ENCODE data around the gene THRB. TPM values are rescaled to one million over a fixed set of nuclear protein-coding genes. Genes with fewer than 3 reads are reported as not detected.
"Not testable (repeated sequence)": the region's sequence is repeated elsewhere in the genome, so short reads cannot be mapped to it uniquely, and the experiment has no call there.

The THRB gene
- total RNA-seq, 1 donor from 2014 or later: 0.31 TPM

DNA sequence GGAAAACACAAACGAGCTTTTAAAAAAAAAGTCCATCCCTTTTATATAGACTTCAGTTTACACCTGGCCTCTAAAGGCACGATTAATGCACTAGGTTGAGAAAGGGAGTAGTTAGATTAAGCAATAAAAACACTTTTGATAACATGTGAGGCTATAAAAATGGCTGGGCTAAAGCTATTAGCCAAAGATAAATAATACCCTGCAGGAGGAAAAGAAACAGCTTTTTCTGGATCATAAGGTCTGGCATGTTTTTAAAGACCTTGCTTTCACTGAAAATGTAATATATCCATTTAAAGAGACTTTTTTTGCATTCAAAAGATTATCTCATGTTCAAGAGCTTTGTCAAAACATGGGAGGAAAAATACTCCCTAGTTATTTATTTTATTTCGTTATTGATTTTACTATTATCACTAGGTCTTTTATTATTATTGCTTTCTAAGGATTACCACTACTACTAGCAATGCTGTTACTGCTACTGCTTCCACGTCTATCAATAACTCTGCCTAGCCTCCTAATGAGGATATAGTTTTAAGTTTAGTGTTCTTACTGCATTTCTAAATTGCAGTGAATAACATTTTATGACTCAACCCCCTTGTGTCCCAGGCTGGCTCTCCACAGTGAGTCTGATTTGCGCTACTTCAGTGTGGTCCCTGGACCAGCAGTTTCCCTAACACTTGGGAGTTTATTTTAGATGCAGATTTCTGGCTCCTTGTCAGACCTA lies 93.4 kb downstream of the THRB start:
- ATAC-seq (ENCODE audit: low read depth) (no peak), DNase-seq (no peak)
- no peaks in the 10 kb centered on the region for H3K9me3 Mint-ChIP-seq
- intact Hi-C loops (cut with micrococcal nuclease): loop anchor here (1.0 kb wide), 1 partner anchor 20 kb away; no protein-coding TSS in a partner anchor
- no peaks in the 10 kb centered on the region for H3K27me3 Mint-ChIP-seq
- no peak overlapping the region for H3K4me3 Mint-ChIP-seq
- CTCF ChIA-PET: no interaction called here
- no peaks in the 10 kb centered on the region for H3K4me1 Mint-ChIP-seq
- no peaks in the 10 kb centered on the region for H3K36me3 Mint-ChIP-seq (ENCODE audit: low read depth)
- no peak for TF ChIP-seq CTCF (IDR thresholded peaks at IDR 0.05)
- POLR2A ChIA-PET: no interaction called here
- H3K27ac Mint-ChIP-seq: no peak overlapping the region

- no peak for TF ChIP-seq CTCF (IDR thresholded peaks at IDR 0.05)
- Mint-ChIP-seq H3K4me1 (no peaks in the 10 kb centered on the region), H3K36me3 (ENCODE audit: low read depth) (no peaks in the 10 kb centered on the region), H3K27me3 (no peaks in the 10 kb centered on the region), H3K4me3 (no peak overlapping the region), H3K27ac (no peak overlapping the region), H3K9me3 (no peaks in the 10 kb centered on the region)
- POLR2A ChIA-PET: no interaction called here
- CTCF ChIA-PET: no interaction called here
- DNase-seq (no peak), ATAC-seq (ENCODE audit: low read depth) (no peak)
- intact Hi-C loops (cut with micrococcal nuclease): no loop called here
Observed at GRCh38 chr3:24400450-24400849, 94.2 kb downstream of the THRB start.

GRCh38 chr3:24400015-24400414 lies 94.6 kb downstream of the THRB start:
- no peaks in the 10 kb centered on the region for H3K9me3 Mint-ChIP-seq

GRCh38 chr3:24399614-24400013 lies 95.0 kb downstream of the THRB start:
- H3K4me1 Mint-ChIP-seq: no peaks in the 10 kb centered on the region
- no peak for TF ChIP-seq CTCF (IDR thresholded peaks at IDR 0.05)
- H3K36me3 Mint-ChIP-seq (ENCODE audit: low read depth): no peaks in the 10 kb centered on the region
- ATAC-seq (ENCODE audit: low read depth) (no peak), DNase-seq (no peak)
- intact Hi-C loops (cut with micrococcal nuclease): no loop called here
- POLR2A ChIA-PET: no interaction called here
- H3K9me3 Mint-ChIP-seq: no peaks in the 10 kb centered on the region
- H3K27me3 Mint-ChIP-seq: no peaks in the 10 kb centered on the region
- H3K27ac Mint-ChIP-seq: no peak overlapping the region
- CTCF ChIA-PET: no interaction called here
- H3K4me3 Mint-ChIP-seq: no peak overlapping the region

More at GRCh38 chr3:24400015-24400414, 94.6 kb downstream of the THRB start:
- DNase-seq (no peak), ATAC-seq (ENCODE audit: low read depth) (no peak)
- ChIA-PET POLR2A (no interaction called here), CTCF (no interaction called here)
- intact Hi-C loops (cut with micrococcal nuclease): no loop called here
- Mint-ChIP-seq H3K27me3 (no peaks in the 10 kb centered on the region), H3K4me1 (no peaks in the 10 kb centered on the region), H3K27ac (no peak overlapping the region), H3K4me3 (no peak overlapping the region), H3K36me3 (ENCODE audit: low read depth) (no peaks in the 10 kb centered on the region)
- TF ChIP-seq CTCF (IDR thresholded peaks at IDR 0.05): no peak

GRCh38 chr3:24398712-24399111 lies 95.9 kb downstream of the THRB start:
- H3K4me1 Mint-ChIP-seq; intact Hi-C loops (cut with micrococcal nuclease); CTCF ChIA-PET; DNase-seq; H3K36me3 Mint-ChIP-seq (ENCODE audit: low read depth); H3K27ac Mint-ChIP-seq; H3K9me3 Mint-ChIP-seq; H3K27me3 Mint-ChIP-seq; H3K4me3 Mint-ChIP-seq; POLR2A ChIA-PET; ATAC-seq (ENCODE audit: low read depth): not testable (repeated sequence)

DNA sequence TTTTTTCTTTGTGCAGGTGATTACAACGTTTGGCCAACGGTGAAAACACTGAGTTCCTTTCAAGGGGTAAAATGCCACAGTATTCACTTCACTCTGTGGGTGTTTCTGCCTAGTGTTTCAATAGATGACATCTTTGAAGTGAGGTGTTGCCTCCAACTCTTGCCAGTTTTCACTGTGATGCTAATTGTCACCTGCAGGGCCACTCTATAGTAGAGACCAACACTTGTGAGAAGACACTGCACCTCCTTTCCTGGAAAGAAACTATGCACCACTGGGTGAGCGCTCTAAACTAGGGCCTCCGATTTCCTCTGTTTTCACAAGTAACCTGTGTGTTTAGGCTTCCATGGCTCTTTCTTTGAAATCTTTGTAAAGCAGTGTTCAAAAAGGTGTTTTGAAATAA lies 98.3 kb downstream of the THRB start:
- H3K27ac Mint-ChIP-seq: no peak overlapping the region
- H3K4me3 Mint-ChIP-seq: no peak overlapping the region
- no peak for DNase-seq
- CTCF ChIA-PET: no interaction called here
- no peak for ATAC-seq (ENCODE audit: low read depth)
- TF ChIP-seq CTCF (IDR thresholded peaks at IDR 0.05): no peak
- H3K4me1 Mint-ChIP-seq: no peaks in the 10 kb centered on the region
- H3K36me3 Mint-ChIP-seq (ENCODE audit: low read depth): no peaks in the 10 kb centered on the region
- POLR2A ChIA-PET: no interaction called here
- no peaks in the 10 kb centered on the region for H3K9me3 Mint-ChIP-seq
- intact Hi-C loops (cut with micrococcal nuclease): no loop called here
- no peaks in the 10 kb centered on the region for H3K27me3 Mint-ChIP-seq
